HepG2 (cell line): ENCODE measurements around the gene TMEM258. TPM values are rescaled to one million over a fixed set of nuclear protein-coding genes. Genes with fewer than 3 reads are reported as not detected.
A peak's percentile ranks its signal among the peaks of the same experiment; 100 is the strongest.

ENCODE experiments used
- CHCHD3 ChIP-seq: sonication (generic); formaldehyde crosslinking; IDR thresholded peaks from 2 replicates; pipeline ENCODE4 v1.8.0; 2022; ENCODE audit warnings: mild to moderate bottlenecking, missing genetic modification reagents, moderate library complexity
- HNRNPL ChIP-seq: fragments of 200-400 bp; formaldehyde crosslinking; IDR thresholded peaks from 2 replicates; pipeline ENCODE4 v1.6.1; 2017; ENCODE audit warnings: mild to moderate bottlenecking, low read depth, low read length
- PAX8 ChIP-seq: sonication (generic); formaldehyde crosslinking; IDR thresholded peaks from 2 replicates; pipeline ENCODE4 v1.8.0; 2022; ENCODE audit warnings: mild to moderate bottlenecking, missing genetic modification reagents, borderline replicate concordance
- SOX6 ChIP-seq, 2 experiments: fragments of 450-650 bp in 1 of 2; sonication (generic) in 1 of 2; formaldehyde crosslinking in 1 of 2; IDR thresholded peaks; 2 replicates each; pipeline versions ENCODE4 v1.4.0 to v1.6.1; 2017 to 2020; ENCODE audit warnings: antibody characterized with exemption in 1 of 2, mild to moderate bottlenecking in 1 of 2, missing genetic modification reagents in 1 of 2
- ZNF30 ChIP-seq: sonication (generic); formaldehyde crosslinking; IDR thresholded peaks from 2 replicates; pipeline ENCODE4 v1.5.0; 2020; ENCODE audit warnings: mild to moderate bottlenecking, missing genetic modification reagents
- ZNF562 ChIP-seq: sonication (generic); formaldehyde crosslinking; IDR thresholded peaks from 2 replicates; pipeline ENCODE4 v1.8.0; 2022; ENCODE audit warnings: missing genetic modification reagents, borderline replicate concordance
- polyA plus RNA-seq, 8 experiments: library from polyadenylated mRNA; depleted of rRNA in 3 of 8; stranded (reverse) in 7 of 8; unstranded in 1 of 8; fragments of >200 nt; fragmentation: Illumina TruSeq in 4 of 8; extraction: Trizol in 4 of 8; gene quantifications; 2 replicates each; pipeline versions ENCODE4 v1.2.1 to v1.2.3, GENCODE V29; 2011 to 2016; ENCODE audit warnings: low read depth in 4 of 8, missing spikeins in 1 of 8, mixed read lengths in 1 of 8; ENCODE audit not compliant: insufficient read depth in 1 of 8
- total RNA-seq, 5 experiments: library from RNA; depleted of rRNA; stranded (reverse); fragments of >200 nt; fragmentation: Illumina TruSeq; extraction: Trizol; gene quantifications; 2 replicates each; pipeline ENCODE4 v1.2.3, GENCODE V29; 2016; ENCODE audit warnings: low read depth in 1 of 5
- TF ChIP-seq, protein P1 (sequence below): sonication (generic); formaldehyde crosslinking; IDR thresholded peaks from 2 replicates; pipeline ENCODE4 v1.5.0; 2020; ENCODE audit warnings: mild to moderate bottlenecking, missing genetic modification reagents, borderline replicate concordance
- TF ChIP-seq, protein P2 (sequence below): IDR thresholded peaks from 2 replicates; pipeline ENCODE4 v1.6.1; 2016; ENCODE audit warnings: mild to moderate bottlenecking, missing biosample characterization, missing genetic modification reagents
- TF ChIP-seq, protein P3 (sequence below), 2 experiments: fragments of 450-650 bp in 1 of 2; sonication (generic) in 1 of 2; formaldehyde crosslinking in 1 of 2; IDR thresholded peaks; 2 replicates each; pipeline versions ENCODE4 v1.6.1 to v1.8.0; 2016 to 2022; ENCODE audit warnings: antibody characterized with exemption in 1 of 2, mild to moderate bottlenecking in 1 of 2, missing genetic modification reagents in 1 of 2

TMEM258 gene
- total and polyA plus RNA-seq, 2 of the 13 experiments (the other 11 are each of a cell fraction or from before 2014, with no cell fraction given): 175 to 424 TPM

DNA sequence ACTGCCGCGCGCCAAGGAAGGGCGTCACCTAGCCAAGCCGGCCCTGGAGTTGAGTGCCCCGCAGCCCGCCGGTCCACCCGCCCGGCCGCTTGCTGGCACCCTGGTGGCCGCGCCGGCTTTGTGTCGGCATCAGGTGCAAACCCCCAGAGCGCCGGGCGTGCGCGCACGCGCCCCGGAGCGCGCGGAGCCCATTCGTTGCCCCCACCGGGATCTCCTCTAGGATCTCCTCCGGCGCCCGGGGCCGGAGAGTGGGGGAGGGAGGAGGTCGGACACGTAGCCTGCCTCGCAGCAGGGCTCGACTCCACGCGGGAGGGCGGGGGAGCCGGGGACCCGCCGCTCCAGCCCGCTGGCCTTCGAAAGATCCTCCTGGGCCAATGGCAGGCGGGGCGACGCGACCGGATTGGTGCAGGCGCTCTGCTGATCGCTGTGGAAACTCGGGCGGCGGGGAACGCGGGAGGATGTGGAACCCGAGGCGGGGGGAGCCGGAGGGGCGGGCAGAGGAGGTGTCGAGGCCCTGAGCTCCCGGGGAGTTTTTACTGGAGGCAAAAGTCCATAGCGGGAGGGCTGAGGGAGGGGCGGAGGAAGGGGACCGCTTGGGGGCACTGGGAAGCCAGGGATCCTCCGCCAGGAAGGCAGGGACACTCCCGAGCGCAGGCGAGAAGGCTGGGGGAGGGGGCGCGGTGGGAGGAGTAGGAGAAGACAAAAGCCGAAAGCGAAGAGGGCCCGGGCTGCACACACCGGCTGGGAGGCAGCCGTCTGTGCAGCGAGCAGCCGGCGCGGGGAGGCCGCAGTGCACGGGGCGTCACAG lies 35.4 kb upstream of the TMEM258 start, which contains the start of gene FADS2 (continued):
- TF ChIP-seq SOX6 (IDR thresholded peaks at IDR 0.05) (no peak), SOX6 (CRISPR knock-in tag; IDR thresholded peaks at IDR 0.05) (peak; percentile 46), HNRNPL (no peak), CHCHD3 (CRISPR knock-in tag) (no peak), ZNF562 (no peak), PAX8 (no peak), ZNF30 (CRISPR knock-in tag) (no peak)
- TF ChIP-seq, protein P1, sequence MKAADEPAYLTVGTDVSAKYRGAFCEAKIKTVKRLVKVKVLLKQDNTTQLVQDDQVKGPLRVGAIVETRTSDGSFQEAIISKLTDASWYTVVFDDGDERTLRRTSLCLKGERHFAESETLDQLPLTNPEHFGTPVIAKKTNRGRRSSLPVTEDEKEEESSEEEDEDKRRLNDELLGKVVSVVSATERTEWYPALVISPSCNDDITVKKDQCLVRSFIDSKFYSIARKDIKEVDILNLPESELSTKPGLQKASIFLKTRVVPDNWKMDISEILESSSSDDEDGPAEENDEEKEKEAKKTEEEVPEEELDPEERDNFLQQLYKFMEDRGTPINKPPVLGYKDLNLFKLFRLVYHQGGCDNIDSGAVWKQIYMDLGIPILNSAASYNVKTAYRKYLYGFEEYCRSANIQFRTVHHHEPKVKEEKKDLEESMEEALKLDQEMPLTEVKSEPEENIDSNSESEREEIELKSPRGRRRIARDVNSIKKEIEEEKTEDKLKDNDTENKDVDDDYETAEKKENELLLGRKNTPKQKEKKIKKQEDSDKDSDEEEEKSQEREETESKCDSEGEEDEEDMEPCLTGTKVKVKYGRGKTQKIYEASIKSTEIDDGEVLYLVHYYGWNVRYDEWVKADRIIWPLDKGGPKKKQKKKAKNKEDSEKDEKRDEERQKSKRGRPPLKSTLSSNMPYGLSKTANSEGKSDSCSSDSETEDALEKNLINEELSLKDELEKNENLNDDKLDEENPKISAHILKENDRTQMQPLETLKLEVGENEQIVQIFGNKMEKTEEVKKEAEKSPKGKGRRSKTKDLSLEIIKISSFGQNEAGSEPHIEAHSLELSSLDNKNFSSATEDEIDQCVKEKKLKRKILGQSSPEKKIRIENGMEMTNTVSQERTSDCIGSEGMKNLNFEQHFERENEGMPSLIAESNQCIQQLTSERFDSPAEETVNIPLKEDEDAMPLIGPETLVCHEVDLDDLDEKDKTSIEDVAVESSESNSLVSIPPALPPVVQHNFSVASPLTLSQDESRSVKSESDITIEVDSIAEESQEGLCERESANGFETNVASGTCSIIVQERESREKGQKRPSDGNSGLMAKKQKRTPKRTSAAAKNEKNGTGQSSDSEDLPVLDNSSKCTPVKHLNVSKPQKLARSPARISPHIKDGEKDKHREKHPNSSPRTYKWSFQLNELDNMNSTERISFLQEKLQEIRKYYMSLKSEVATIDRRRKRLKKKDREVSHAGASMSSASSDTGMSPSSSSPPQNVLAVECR (CRISPR knock-in tag): peak; percentile 61; the same call in 1 of the 2 replicates
- TF ChIP-seq, protein P2, sequence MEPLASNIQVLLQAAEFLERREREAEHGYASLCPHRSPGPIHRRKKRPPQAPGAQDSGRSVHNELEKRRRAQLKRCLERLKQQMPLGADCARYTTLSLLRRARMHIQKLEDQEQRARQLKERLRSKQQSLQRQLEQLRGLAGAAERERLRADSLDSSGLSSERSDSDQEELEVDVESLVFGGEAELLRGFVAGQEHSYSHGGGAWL: peak; percentile 17; the same call in 1 of the 2 replicates
- TF ChIP-seq, protein P3, sequence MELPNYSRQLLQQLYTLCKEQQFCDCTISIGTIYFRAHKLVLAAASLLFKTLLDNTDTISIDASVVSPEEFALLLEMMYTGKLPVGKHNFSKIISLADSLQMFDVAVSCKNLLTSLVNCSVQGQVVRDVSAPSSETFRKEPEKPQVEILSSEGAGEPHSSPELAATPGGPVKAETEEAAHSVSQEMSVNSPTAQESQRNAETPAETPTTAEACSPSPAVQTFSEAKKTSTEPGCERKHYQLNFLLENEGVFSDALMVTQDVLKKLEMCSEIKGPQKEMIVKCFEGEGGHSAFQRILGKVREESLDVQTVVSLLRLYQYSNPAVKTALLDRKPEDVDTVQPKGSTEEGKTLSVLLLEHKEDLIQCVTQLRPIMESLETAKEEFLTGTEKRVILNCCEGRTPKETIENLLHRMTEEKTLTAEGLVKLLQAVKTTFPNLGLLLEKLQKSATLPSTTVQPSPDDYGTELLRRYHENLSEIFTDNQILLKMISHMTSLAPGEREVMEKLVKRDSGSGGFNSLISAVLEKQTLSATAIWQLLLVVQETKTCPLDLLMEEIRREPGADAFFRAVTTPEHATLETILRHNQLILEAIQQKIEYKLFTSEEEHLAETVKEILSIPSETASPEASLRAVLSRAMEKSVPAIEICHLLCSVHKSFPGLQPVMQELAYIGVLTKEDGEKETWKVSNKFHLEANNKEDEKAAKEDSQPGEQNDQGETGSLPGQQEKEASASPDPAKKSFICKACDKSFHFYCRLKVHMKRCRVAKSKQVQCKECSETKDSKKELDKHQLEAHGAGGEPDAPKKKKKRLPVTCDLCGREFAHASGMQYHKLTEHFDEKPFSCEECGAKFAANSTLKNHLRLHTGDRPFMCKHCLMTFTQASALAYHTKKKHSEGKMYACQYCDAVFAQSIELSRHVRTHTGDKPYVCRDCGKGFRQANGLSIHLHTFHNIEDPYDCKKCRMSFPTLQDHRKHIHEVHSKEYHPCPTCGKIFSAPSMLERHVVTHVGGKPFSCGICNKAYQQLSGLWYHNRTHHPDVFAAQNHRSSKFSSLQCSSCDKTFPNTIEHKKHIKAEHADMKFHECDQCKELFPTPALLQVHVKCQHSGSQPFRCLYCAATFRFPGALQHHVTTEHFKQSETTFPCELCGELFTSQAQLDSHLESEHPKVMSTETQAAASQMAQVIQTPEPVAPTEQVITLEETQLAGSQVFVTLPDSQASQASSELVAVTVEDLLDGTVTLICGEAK (IDR thresholded peaks at IDR 0.05): no peak
- TF ChIP-seq, protein P3 (CRISPR knock-in tag; IDR thresholded peaks at IDR 0.05): no peak
